Hematopoietic multipotent progenitor cell treated with erythropoietin and hydrocortisone succinate and interleukin-3 and kit ligand, for 15 days (in vitro differentiated cells): ENCODE results near the gene OR2V2.

Experiments used
- DNase-seq: peaks from one replicate; pipeline ENCODE4 v3.0.0-alpha.2; 2015; ENCODE audit warnings: low spot score

OR2V2 gene

DNA sequence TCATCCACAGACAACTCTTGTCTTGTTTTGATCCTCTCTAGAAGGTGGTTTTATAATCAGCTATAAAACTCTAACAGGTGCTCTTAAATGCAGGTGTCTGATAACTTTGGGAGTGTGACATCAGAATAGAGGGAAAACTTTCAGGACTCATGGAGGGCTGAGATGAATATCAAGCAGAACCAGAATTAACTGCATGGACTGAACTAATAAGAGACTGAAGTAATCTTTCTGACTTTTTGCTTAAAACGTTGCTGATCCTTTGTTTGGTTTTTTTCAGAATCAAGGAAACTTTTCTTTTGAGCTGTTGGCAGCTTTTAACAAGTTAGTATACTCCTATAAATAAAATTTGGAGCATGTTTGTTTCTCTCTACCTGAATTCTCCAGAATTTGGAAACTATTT lies 2.3 kb upstream of the OR2V2 start:
- DNase-seq = no peak

DNA sequence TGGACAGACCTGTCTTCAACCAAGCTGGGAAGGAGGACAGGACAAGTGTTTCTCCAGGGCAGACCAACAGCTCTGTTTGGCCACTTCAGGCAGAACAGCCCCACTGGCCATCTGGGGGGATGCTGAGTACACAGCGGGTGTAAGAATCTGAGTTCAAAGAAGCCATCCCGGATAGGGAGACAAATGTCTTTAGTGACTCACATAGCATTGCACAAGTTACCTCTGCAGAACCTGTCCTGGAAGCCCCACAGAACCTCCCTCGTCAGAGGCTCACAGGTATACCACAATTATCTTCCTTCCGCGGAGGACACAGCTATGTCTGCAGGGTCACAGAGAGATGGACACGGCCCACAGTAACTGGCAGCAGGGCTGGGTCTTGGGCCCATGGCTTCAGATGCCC lies 2.0 kb downstream of the OR2V2 start:
- DNase-seq = no peak

DNA sequence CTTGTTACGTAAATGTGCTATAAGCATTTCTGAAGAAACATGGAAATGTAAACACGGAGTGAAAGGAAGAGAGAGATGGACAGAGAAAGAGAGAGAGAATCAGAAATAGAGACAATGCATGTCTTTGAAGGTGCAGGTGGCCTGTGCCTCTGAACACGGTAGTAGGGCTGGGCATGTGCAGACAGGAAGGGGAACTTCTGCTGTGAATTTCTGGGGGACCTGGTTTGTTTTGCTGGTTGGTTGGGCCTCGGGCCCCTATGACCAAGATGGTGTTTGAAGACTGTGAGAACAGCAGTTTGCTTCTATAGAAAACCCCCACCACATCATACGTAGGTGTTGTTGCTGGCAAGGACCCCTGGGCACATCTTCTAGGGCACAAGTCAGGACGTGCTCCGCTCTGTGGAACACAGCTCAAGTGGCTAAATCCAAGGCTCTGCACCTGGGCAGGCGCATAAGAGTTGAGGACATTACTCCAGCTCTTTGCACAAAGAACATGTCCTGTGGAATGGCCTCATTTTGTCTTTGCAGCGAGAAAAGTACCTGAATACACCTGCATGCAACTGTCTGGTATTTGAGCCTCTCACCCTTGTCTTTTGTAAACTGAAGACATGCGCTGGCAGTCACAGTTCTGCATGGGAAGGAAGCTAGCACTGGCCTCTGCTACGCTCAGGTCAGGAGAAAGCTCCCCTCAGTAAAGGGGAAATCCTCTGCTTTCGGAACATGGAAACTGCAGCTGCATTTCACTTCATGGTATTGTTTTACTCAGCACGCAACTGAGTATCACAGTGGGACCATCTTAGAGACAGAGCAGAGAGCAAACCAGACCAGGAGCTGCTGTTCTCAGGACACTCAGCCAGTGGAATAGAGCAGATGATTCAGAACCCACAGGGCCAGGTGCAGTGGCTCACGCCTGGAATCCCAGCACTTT lies 2.7 kb downstream of the OR2V2 start:
- DNase-seq = no peak

DNA sequence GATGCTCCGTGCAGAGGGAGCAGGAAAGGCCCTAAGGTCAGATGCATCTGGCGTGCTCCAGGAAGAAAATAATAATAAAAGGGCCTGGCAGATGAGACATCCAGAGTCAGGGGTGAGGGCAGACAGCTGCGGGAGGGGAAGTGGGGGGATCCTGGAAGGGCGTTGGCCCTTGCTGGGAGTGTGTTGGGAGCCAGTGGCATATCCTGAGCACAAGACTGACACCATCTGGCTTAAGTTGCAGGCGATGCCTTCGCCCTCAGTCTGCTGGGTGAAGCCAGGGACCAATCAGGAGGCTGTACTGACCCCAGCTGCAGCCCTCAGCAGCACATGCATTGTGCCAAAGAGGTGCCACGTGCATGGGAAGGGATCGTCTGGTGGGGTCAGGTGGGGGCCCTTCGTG lies 3.8 kb downstream of the OR2V2 start:
- no peak for DNase-seq

DNA sequence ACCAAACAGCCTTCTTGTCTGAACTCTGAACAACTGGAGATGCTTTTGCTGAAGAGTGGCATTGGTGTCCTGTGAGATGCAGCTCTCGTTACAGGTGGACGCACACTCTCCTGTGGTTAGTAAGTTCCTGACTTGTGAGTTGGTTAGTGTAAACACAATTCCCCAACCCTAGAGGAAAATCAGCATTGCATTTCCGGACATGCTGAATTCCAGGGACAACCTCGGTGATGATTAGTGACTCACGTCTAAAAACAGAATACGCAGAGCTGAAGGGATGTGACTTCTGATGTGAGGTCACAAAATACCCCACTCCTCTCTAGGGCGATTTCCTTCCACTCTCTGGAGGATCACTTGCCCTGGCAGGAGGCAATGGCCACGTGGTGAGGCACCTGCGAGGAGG lies 5.0 kb downstream of the OR2V2 start:
- no peak for DNase-seq

DNA sequence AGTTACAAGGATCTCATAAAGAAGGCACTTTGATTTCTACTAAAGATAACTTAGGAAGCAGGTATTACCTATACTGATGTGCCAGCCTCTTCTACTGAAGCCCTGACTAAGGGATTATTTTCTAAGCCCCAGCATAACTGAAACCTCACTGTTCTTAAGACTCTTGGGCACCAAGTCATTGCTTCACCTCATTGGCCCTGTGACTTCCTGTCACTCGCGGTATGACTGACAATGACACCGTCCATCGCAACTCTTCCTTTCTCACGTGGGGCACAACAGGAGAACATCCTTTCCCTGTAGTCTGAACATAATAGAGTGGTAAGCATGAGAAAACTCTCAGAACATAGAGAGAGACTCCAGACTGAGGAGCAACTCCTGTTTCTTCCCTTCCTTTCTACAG lies 6.4 kb downstream of the OR2V2 start:
- no peak for DNase-seq

DNA sequence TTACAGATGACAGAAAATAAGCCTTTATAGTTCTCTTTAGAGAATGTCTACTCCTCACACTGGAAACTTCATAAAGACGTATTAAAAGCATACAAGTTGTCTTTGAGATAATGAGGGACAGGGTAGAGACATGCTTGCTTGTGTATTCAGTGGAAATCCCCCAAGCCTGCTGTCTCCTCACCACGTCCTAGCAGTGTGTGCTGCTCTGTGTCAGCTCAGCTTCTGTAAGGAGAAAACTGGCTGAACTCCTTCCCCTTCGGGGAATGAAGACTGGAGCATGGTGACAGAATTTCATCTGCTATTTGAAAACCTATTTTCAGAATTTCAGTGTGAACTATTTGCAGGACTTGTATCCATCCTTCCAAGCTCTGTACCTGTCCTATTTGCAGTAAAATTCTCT lies 9.4 kb downstream of the OR2V2 start:
- DNase-seq = no peak

DNA sequence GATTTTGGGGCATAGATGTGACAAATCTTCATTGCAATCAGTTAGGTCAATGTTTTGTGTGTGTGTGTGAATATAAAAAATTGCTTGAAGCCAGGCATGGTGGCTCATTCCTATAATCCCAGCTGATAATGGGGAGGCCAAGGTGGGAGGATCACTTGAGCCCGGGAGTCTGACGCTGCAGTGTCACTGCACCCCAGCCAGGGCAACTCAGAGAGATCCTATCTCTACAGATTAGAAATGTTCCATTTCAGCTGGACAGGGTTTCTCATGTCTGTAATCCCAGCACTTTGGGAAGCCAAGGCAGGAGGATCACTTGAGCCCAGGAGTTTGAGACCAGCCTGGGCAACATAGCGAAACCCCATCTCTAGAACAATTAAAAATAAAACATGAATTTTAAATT lies 11.5 kb downstream of the OR2V2 start:
- no peak for DNase-seq

DNA sequence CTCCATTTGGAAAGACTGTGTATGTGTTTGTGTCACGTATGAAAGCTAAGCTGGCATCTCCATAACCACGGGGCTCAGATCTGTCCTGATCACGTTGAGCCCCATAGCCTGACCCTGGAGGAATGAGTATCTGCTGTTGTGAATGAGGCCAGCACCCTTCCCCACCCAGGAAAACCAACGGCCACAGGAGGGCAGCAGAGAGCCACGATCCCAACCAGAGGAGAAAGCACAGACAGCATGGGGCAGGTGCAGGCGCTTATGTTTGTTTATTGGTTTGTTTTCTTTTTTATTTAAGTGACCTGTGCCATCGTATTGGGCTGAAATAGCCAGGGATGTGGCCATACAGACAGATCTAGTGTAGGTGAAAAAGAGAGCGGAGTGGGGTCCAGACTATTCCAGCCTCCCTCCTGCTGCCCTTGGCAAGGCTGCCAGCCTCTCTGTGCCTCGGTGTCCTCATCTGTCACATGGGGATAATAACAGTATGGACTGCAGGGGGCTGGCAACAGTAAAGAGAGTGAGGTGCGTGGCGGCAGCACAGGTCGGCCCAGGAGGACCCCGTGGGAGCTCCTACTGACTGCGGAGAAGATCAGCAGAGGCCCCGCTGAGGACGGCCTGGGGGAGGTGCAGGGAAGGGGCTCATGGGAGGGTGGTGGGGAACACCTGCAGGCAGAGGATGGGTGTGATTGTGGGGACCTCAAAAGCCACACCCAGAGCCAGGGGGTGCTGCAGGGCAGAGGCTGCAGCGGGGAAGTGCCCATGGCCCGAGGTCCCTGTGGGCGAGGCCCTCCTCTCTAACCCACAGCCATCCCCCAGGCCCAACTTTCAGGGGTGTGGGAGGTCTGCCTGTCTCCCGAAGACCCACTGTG lies 12.1 kb downstream of the OR2V2 start:
- DNase-seq = peak; percentile 91

DNA sequence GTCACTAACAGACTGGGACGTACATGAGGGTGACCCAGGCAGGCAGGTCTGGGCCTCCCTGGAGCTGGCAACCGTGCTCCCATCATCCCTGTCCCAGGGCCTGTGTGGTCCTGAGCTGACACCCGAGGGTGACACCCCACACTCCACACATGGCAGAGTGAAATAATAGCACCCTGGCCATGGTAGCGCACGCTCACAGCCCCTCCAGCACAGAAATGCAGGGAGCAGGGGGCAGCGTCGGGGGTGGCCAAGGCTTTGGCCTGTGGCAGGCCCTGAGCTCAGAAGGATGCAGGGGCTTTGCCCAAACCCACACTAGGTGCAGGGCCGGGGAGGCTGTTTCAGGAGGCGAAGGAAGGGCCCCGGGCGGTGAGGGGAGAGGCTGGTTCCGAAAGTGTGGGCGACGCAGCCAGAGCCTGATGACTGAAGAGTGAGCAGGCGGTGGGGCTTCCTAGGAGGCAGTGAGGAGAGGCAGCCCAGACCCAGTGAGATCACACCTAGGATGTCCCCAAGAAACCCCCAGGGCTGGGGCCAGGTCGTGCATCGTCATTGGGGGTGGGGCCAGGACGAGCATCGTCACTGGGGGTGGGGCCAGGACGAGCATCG lies 12.9 kb downstream of the OR2V2 start:
- DNase-seq = peak; percentile 77

DNA sequence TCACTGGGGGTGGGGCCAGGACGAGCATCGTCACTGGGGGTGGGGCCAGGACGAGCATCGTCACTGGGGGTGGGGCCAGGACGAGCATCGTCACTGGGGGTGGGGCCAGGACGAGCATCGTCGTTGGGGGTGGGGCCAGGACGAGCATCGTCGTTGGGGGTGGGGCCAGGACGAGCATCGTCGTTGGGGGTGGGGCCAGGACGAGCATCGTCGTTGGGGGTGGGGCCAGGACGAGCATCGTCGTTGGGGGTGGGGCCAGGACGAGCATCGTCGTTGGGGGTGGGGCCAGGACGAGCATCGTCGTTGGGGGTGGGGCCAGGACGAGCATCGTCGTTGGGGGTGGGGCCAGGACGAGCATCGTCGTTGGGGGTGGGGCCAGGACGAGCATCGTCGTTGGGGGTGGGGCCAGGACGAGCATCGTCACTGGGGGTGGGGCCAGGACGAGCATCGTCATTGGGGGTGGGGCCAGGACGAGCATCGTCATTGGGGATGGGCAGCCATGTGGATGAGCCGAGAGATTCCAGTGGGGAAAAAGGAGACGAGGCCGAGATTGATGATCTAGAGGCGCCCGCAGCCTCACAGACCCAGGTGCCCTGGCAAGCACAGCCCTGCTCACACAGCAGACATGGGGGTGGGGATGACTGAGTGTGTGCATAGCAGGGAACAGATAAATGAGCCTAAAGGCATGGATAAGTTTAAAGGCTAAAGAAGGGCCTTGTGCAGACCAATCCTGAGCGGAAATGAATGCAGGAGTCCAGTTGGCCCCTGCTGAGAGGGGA lies 13.6 kb downstream of the OR2V2 start:
- peak; percentile 68 for DNase-seq

DNA sequence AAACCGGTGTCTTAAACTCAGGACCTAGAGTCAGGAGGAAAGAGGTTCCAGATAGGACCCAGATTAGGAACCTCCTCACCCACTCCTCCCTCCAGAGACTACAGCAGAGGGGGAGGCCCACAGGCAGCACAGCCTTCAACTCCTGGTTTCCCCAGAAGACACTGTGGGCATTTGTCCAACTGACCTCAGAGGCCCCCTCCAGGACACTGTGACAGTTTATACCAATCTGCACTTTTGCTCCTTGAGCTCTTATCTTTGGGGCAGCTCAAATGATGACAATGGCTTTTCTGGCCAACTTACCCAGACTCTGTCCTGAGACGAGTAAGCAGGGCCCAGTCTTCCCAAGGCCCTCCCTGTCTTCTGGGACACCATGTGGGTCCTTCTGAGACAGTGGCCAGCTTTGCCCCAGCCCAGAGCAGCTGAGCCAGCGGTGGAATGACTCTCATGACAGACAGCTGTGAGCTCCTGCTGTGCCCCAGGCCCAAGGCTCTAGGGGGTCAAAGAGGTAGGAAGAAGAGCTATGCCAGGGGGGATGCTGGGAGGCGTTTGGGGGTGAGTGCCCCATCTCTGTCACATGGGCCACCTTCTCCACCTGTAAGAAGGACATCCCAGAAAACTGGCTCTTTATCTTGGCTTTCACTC lies 14.3 kb downstream of the OR2V2 start:
- DNase-seq = no peak

DNA sequence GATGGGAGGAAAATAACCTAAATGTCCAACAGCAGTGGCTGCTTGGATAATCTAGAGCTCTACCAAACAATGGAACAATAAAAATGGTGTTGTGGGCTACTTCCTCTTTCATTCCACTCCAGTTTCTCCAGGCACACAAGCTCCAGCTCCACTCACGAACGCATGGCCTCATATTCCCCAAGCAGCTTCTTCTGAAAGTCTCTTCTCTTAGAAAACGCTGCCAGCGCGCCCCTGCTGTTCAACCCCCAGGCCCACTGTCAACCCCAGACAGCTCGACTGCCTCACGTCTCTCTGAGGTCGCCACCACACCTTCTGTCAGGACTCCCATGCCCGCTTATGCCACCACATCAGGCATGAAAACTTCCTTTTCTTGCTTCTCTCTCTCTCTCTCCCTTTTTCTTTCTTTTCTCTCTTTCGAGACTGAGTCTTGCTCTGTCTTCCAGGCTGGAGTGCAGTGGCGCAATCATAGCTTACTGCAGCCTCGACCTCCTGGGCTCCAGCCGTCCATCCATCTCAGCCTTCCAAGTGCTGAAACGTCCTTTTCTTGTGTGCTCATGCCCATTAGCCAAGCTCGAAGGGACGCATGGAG lies 16.2 kb downstream of the OR2V2 start:
- DNase-seq = no peak

DNA sequence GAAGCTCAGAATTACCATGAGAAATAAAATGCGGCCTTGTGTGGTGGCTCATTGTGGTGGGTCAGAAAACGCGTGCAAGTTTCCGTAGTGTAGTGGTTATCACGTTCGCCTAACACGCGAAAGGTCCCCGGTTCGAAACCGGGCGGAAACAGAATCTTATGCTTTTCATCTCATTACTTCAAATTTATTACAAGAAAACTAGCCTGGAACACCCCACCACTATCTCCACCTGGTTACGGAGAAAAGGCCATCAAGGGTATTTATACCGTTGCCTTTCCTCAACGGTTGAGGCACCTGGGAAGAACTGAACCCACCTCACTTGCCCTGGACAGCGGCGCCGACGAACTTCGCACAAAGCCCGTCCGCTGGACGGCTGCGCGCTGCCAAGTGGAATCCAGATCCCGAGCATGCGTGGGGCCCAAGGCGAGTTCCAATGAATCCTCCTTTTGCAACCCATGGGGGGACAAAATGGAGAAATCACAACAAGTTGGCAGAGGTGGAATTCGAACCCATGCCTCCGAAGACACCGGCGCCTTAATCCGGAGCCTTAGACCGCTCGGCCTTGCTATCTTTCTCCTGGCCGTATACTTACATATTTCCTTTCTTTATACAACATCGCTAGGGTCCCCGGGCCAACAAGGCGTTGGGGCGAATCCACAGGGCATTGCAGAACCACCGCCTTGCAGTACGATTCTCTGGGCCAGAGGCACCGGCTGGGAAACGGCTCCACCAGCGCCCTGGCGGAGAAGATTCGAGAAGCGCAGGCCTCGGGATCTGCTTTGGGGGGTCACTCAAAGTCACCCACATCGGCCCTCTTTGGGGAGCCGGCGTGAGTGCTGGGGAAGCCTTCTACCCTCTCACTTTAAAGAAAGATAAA lies 16.9 kb downstream of the OR2V2 start:
- no peak for DNase-seq

DNA sequence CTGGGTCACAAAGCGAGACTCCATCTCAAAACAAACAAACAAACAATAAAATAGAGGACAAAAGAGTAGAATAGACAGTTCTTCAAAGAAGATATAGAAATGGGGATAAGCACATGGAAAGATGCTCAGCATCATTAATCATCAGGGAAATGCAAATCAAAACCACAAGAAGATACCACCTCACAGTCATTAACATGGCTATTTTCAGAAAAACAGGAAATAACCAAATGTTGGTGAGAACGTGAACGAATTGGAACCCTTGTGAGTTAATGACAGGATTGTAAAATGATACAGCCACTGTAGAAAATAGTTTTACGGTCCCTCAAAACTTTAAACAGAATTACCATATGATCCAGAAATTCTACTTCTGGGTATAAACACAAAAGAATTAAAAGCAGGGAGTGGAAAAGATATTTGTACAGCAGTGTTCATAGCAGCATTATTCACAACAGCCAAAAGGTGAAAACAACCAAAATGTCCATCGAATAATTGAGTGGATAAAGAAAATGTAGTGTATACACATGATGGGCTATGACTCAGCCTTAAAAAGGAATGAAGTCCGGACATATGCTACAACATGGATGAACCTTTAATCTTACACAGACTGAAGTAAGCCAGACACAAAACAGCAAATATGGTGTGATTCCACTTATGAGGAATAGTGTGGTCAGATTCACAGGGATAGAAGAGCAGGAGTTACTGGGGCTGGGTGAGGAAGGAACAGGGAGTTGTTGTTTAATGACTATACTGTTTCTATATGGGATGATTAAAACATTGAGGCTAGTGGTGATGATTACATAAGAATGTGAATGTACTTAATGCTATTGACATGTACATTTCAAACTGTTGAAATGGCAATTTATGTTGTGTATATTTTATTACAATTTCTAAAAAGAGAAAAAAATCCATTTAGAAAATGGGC lies 19.7 kb downstream of the OR2V2 start:
- no peak for DNase-seq

DNA sequence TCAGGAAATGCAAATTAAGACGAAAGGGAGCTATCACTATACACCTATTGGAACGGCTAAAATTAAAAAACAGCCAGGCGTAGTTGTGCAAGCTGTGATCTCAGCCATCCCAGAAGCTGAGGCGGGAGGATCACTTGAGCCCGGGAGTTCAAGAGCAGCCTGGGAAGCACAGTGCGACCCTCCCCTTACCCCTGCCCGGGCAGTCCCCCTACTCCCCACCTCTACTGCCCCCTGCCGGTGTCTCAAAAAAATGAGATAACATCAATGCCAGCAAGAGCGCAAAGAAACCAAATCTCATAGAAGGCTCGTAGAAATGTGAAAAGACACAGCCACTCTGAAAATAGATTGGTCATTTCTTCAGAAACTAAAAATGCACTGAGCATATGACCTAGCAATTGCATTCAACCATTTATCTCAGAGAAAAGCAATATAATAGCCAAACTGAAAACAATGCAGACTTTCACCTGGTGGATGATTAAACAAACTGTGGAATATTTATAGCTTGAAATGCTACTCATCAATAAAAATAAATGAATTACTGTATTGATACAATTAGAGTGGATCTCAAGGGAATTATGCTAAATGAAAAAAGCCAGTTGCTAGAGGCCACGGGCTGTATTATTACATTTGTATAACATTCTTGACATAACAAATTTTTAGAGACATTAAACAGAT lies 20.6 kb downstream of the OR2V2 start:
- peak; percentile 52 for DNase-seq

DNA sequence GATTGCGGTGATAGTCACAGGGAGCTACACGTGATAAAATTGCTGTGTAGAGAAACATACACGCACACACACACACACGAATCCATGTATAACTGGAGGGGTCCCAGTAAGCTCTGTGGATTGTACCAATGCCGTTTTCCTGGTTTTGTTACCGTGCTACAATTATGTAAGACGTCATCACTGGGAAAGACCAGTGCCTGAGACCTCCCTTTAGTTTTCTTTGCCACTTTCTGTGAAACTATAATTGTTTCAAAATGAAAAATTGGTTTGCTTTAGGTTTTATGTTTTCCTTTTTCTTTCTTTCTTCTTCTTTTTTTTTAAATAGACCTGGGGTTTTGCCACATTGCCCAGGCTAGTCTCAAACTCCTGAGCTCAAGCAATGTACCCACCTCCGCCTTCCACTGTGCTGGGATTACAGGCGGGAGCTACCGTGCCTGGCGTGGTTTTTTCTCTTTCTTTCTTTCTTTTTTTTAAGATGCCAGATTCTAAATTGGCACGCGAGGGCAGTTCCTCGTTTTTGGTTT lies 21.3 kb downstream of the OR2V2 start:
- DNase-seq = no peak
